HepG2 (cell line): ENCODE results near the gene TMEM145.

ENCODE experiments used
- CTCF ChIP-seq: sonication (generic); formaldehyde crosslinking; IDR thresholded peaks from 2 replicates; pipeline ENCODE4 v1.5.0; 2020; ENCODE audit warnings: mild to moderate bottlenecking, missing genetic modification reagents, moderate library complexity
- ELF1 ChIP-seq: sonication (generic); formaldehyde crosslinking; IDR thresholded peaks from 2 replicates; pipeline ENCODE4 v1.4.0; 2020; ENCODE audit warnings: missing genetic modification reagents
- SIN3A ChIP-seq: IDR thresholded peaks from 2 replicates; pipeline ENCODE4 v1.6.1; 2011; ENCODE audit warnings: low read depth, mild to moderate bottlenecking, control low read depth, low read length, borderline replicate concordance
- SMARCC2 ChIP-seq: fragments of 450-650 bp; IDR thresholded peaks from 2 replicates; pipeline ENCODE4 v1.6.1; 2017; ENCODE audit warnings: antibody characterized with exemption, mild to moderate bottlenecking
- TAF1 ChIP-seq: sonication (generic); formaldehyde crosslinking; IDR thresholded peaks from 2 replicates; pipeline ENCODE4 v1.4.0; 2020; ENCODE audit warnings: missing genetic modification reagents
- TCF12 ChIP-seq, 2 experiments: fragments of 450-650 bp in 1 of 2; sonication (generic) in 1 of 2; formaldehyde crosslinking in 1 of 2; IDR thresholded peaks; 2 replicates each; pipeline versions ENCODE4 v1.6.1 to v1.8.0; 2017 to 2022; ENCODE audit warnings: antibody characterized with exemption in 1 of 2, mild to moderate bottlenecking in 1 of 2, missing genetic modification reagents in 1 of 2, moderate library complexity in 1 of 2
- ZNF274 ChIP-seq: sonication (generic); formaldehyde crosslinking; IDR thresholded peaks from 2 replicates; pipeline ENCODE4 v1.5.1; 2020; ENCODE audit warnings: mild to moderate bottlenecking, missing genetic modification reagents

- TF ChIP-seq SIN3A (no peak), TAF1 (CRISPR knock-in tag) (no peak), CTCF (CRISPR knock-in tag) (no peak), ELF1 (CRISPR knock-in tag) (no peak), SMARCC2 (no peak), ZNF274 (CRISPR knock-in tag) (no peak), TCF12 (IDR thresholded peaks at IDR 0.05) (no peak), TCF12 (CRISPR knock-in tag; IDR thresholded peaks at IDR 0.05) (no peak)
These were observed 18.5 kb upstream of the TMEM145 start for GRCh38 chr19:42294471-42295137.
